OCI-LY1 (cell line): Measurements from ENCODE around the gene XPR1.

Source experiments
- H2AFZ ChIP-seq: fragments of 200-600 bp; sonication (generic), shearing (Covaris generic); 2 replicates; pipeline ENCODE4 v1.6.0; 2014; ENCODE audit warnings: antibody characterized with exemption, mild to moderate bottlenecking, low read length
- H3F3A ChIP-seq: fragments of 200-600 bp; sonication (generic), shearing (Covaris generic); 2 replicates; pipeline ENCODE4 v1.6.0; 2014; ENCODE audit warnings: mild to moderate bottlenecking, antibody characterized with exemption, low read length, moderate library complexity; ENCODE audit not compliant: insufficient read depth
- H3K27ac ChIP-seq: fragments of 200-600 bp; sonication (generic); 2 replicates; pipeline ENCODE4 v1.5.1; 2014; ENCODE audit warnings: low read length, mixed run types, mild to moderate bottlenecking, low read depth; ENCODE audit not compliant: poor library complexity, severe bottlenecking
- H3K27me3 ChIP-seq: fragments of 200-600 bp; sonication (generic); 2 replicates; pipeline ENCODE4 v1.6.0; 2014; ENCODE audit warnings: antibody characterized with exemption, mild to moderate bottlenecking, low read length, moderate library complexity; ENCODE audit not compliant: insufficient read depth
- H3K36me3 ChIP-seq: fragments of 200-600 bp; sonication (generic); 2 replicates; pipeline ENCODE4 v1.6.1; 2014; ENCODE audit warnings: mild to moderate bottlenecking, antibody characterized with exemption, low read length, moderate library complexity, mixed read lengths; ENCODE audit not compliant: insufficient read depth
- H3K4me1 ChIP-seq: fragments of 200-600 bp; sonication (generic); 2 replicates; pipeline ENCODE4 v1.5.1; 2014; ENCODE audit warnings: mild to moderate bottlenecking, low read length, moderate library complexity; ENCODE audit not compliant: insufficient read depth, severe bottlenecking
- H3K4me2 ChIP-seq: fragments of 200-600 bp; sonication (generic), shearing (Covaris generic); 2 replicates; pipeline ENCODE4 v1.6.1; 2014; ENCODE audit warnings: low read length
- H3K4me3 ChIP-seq: fragments of 200-600 bp; sonication (generic); 2 replicates; pipeline ENCODE4 v1.5.1; 2014; ENCODE audit warnings: low read length, low read depth, mild to moderate bottlenecking, mixed read lengths; ENCODE audit not compliant: poor library complexity, severe bottlenecking
- H3K79me2 ChIP-seq: fragments of 200-600 bp; shearing (Covaris generic); 2 replicates; pipeline ENCODE4 v1.6.1; 2016; ENCODE audit warnings: mixed run types, low read length, mixed read lengths; ENCODE audit not compliant: insufficient read depth
- H3K9ac ChIP-seq: fragments of 200-600 bp; sonication (generic), shearing (Covaris generic); 2 replicates; pipeline ENCODE4 v1.6.1; 2014; ENCODE audit warnings: mild to moderate bottlenecking, low read length, mixed read lengths
- H3K9me2 ChIP-seq: fragments of 200-600 bp; sonication (generic), shearing (Covaris generic); 2 replicates; pipeline ENCODE4 v1.6.1; 2014; ENCODE audit warnings: low read depth, mild to moderate bottlenecking, low read length, mixed read lengths
- H3K9me3 ChIP-seq: fragments of 200-600 bp; shearing (Covaris generic); 2 replicates; pipeline ENCODE4 v1.6.1; 2014; ENCODE audit warnings: low read length, mixed read lengths
- H4K20me1 ChIP-seq: fragments of 200-600 bp; sonication (generic), shearing (Covaris generic); 2 replicates; pipeline ENCODE4 v1.6.0; 2016; ENCODE audit warnings: mild to moderate bottlenecking, low read length; ENCODE audit not compliant: insufficient read depth
- CTCF ChIP-seq: fragments of 200-600 bp; sonication (generic), shearing (Covaris generic); IDR thresholded peaks from 2 replicates; pipeline ENCODE4 v1.5.1; 2017; ENCODE audit warnings: mild to moderate bottlenecking, antibody characterized with exemption, low read length, moderate library complexity, mixed read lengths
- EZH2 ChIP-seq: fragments of 200-600 bp; sonication (generic), shearing (Covaris generic); IDR thresholded peaks from 2 replicates; pipeline ENCODE4 v1.8.0; 2017; ENCODE audit warnings: borderline replicate concordance, mixed run types, mild to moderate bottlenecking, antibody characterized with exemption, low read length, moderate library complexity, mixed read lengths

Gene XPR1

GRCh38 chr1:180881806-180882509 is 250.1 kb downstream of the XPR1 start:
- no peak overlapping the region for H3K27ac ChIP-seq
- H3K79me2 ChIP-seq = no peaks in the 10 kb centered on the region
- no peaks in the 10 kb centered on the region for H4K20me1 ChIP-seq
- H3K9ac ChIP-seq = no peak overlapping the region
- H3K4me2 ChIP-seq = no peak overlapping the region
- no peaks in the 10 kb centered on the region for H3F3A ChIP-seq
- TF ChIP-seq CTCF (peak; percentile 64; the same call in 1 of the 2 replicates), EZH2 (no peak)
- H3K27me3 ChIP-seq = no peaks in the 10 kb centered on the region
- no peak overlapping the region for H3K4me3 ChIP-seq
- no peak overlapping the region for H2AFZ ChIP-seq
- H3K4me1 ChIP-seq = no peaks in the 10 kb centered on the region
- no peaks in the 10 kb centered on the region for H3K36me3 ChIP-seq
- H3K9me3 ChIP-seq = no peaks in the 10 kb centered on the region
- H3K9me2 ChIP-seq = no peaks in the 10 kb centered on the region

- Histone ChIP-seq H3K4me3 (no peak overlapping the region), H3K4me1 (no peaks in the 10 kb centered on the region), H2AFZ (no peak overlapping the region), H3K9me2 (no peaks in the 10 kb centered on the region), H3K9ac (no peak overlapping the region), H3K36me3 (no peaks in the 10 kb centered on the region), H3K27ac (no peak overlapping the region), H3K27me3 (no peaks in the 10 kb centered on the region), H3K79me2 (no peaks in the 10 kb centered on the region), H3K9me3 (no peaks in the 10 kb centered on the region), H3K4me2 (no peak overlapping the region), H3F3A (no peaks in the 10 kb centered on the region), H4K20me1 (no peaks in the 10 kb centered on the region)
- TF ChIP-seq CTCF (no peak), EZH2 (no peak)
These were observed 252.9 kb downstream of the XPR1 start for GRCh38 chr1:180884588-180885300.

GRCh38 chr1:180886338-180886737 is 254.5 kb downstream of the XPR1 start:
- H4K20me1 ChIP-seq = no peaks in the 10 kb centered on the region
- no peaks in the 10 kb centered on the region for H3K9me3 ChIP-seq
- no peaks in the 10 kb centered on the region for H3K79me2 ChIP-seq
- no peak overlapping the region for H2AFZ ChIP-seq
- no peak overlapping the region for H3K9ac ChIP-seq
- H3K36me3 ChIP-seq = no peaks in the 10 kb centered on the region
- H3K27ac ChIP-seq = no peak overlapping the region
- no peaks in the 10 kb centered on the region for H3K9me2 ChIP-seq
- H3F3A ChIP-seq = no peaks in the 10 kb centered on the region
- no peak overlapping the region for H3K4me2 ChIP-seq
- TF ChIP-seq EZH2 (no peak), CTCF (no peak)
- no peak overlapping the region for H3K4me3 ChIP-seq
- H3K27me3 ChIP-seq = no peaks in the 10 kb centered on the region
- no peaks in the 10 kb centered on the region for H3K4me1 ChIP-seq
